ENCODE data around the gene KNG1.
A peak's percentile ranks its signal among the peaks of the same experiment; 100 is the strongest.
"Not testable (repeated sequence)": the region's sequence is repeated elsewhere in the genome, so short reads cannot be mapped to it uniquely, and the experiment has no call there.

Gene KNG1

DNA sequence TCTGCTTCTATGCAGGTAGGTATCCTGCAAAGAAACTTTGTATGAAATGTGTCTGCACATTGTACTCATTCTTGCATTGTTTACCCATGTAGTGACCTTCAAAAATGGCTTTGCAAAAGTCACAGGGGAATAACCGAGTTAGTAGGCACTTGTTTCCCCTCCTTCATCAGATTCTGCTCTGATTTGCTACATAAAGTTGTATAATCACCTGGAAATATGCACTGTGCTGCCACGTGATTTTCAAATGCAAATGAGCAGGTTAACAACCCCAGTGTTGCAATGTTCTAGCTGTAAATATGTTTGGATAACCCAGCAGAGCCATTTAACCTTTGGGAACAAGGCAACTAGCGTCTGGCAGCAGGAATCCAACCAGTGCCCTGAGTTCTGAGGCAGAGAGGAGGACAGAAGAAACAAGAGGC is at the start of gene KNG1:
KNG1 (plus strand) TSS at position 321 of the 419 bp plus-strand sequence. CDS start 184 bp downstream, outside the sequence.
- DNase-seq, result no peak

DNA sequence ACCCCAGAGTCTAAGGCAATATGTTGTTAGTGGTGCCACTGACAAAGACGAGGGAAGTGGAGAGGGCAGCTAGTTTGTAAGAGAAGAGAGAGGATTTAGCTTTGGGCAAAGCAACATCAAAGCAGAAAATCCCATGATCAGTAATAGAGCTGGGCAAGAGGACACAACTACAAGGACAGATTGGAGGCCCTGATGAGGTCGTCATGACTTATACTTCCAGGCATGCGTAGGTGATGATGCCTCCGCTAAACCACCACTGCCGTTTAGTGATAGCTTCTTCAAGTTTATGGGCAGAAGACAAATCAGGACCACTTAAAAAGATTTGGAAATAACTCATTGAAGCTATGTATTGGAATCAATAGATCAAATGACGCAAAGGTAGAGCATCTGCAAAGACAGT is 48.7 kb upstream of the KNG1 start:
- DNase-seq, result peak in 1 of 3 donors; percentile 25

DNA sequence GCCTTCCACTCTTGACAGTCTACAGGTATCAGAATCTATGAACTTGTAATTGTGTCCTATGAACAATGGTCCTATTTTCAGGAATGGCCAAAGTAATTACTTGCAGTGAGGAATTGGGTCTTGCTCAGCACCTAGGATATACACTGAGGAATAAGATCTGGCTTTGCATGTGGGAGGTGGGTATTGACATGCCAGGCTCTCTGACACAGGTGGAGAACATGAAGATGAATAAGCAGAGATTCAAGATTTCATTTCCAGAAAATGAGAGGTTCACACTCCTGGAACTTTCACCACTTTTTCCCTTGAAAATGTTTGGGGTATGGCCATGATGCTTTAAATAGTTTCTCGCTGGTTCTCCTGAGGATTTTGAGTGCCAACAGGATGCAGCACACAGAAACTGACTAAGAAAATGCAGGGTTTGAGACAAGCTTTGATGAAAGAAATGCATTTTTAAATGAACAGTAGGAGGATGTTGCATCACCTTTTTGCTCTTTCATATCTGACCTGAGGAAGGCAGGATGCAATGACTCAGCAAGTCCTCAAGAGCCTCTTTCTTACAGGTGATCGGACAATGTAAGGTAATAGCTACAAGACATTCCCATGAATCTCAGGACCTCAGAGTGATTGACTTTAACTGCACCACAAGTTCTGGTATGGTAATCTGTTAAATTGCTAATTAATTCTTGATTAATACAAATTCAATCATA is 47.6 kb upstream of the KNG1 start:
- no peak for DNase-seq

GRCh38 chr3:186670155-186670554 is 47.0 kb upstream of the KNG1 start:
- DNase-seq, result peak; percentile 36 to 45 (median 43)

DNA sequence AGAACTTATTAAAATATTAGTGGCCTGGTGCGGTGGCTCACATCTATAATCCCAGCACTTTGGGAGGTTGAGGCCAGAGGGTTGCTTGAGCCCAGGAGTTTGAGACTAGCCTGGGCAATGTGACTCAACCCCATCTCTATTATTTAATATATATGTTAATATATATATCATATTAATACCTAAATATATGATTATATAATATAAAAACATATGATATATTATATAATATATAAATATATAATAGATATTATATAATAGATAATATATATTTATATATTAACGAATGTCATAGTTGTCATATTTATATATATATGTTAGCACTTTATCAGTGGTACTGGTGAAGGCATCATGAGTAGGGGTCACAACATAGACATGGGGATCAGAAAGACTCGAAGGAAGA is 46.1 kb upstream of the KNG1 start:
- no peak for DNase-seq

DNA sequence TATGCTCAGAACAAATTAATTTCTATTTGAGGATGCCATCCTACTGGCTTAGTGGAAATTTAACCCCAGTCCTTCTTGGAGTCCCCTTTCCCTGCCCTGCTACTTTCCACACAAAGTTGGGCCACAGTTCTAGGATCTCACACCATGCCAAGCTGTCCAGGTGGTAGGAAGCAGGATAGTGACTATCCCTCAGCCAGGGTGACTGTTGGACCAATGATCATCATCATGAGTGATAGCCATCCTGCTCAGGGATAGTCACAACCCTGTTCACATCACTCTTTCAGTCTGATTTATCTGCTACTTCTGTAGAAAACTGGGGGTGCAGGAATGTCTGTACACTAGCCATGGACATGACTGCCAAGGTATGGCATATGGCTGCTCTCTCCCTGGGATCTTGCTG is 38.6 kb upstream of the KNG1 start:
- DNase-seq, result no peak

DNA sequence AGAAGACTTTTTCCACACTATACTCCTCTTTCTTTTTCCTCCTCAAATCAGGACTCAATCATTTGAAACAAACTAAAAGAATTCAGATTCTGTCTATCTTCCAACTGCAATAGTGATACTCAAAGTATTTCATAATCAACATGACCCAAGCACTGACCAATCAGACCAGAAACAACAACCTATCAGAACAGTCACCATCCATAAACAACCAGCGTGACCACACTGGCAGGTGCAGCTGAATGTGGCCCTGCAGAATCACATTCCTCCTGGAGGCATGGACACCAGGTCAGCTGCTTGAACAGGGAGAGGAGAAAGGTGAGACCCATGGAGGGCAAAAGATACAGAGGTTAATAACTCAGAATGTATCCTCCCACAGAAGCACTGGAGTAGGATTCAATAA is 38.0 kb upstream of the KNG1 start:
- DNase-seq, result no peak

GRCh38 chr3:186680869-186681268 is 36.3 kb upstream of the KNG1 start:
- DNase-seq, result no peak

DNA sequence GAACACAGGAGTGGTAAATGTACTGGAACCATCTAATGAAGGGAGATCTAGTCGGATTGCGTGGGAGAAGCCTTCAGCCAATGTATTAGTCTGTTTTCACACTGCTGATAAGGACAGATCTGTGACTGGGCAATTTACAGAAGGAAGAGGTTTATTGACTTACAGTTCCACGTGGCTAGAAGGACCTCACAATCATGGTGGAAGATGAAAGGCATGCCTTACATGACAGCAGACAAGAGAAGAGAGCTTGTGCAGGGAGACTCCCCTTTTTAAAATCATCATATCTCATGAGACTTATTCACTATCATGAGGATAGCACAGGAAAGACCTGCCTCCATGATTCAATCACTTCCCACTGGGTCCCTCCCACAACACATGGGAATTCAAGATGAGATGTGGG is 34.3 kb upstream of the KNG1 start:
- peak; percentile 40 to 56 (median 54) for DNase-seq

DNA sequence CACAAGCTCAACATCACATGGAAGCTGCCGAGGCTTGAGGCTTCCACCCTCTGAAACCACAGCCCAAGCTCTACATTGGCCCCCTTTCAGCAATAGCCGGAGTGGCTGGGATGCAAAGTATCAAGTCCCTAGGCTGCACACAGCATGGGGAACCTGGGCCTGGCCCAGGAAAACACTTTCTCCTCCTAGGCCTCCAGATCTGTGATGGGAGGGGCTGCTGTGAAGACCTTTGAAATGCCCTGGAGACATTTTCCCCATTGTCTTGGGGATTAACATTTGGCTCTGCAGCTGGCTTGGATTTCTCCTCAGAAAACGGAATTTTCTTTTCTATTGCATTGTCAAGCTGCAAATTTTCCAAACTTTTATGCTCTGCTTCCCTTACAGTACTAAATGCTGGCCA is 33.2 kb upstream of the KNG1 start:
- DNase-seq, result no peak

- DNase-seq, result not testable (repeated sequence)
Observed at GRCh38 chr3:186686475-186686874, 30.7 kb upstream of the KNG1 start.

- no peak for DNase-seq
Observed at GRCh38 chr3:186687120-186687651, 30.0 kb upstream of the KNG1 start.

DNA sequence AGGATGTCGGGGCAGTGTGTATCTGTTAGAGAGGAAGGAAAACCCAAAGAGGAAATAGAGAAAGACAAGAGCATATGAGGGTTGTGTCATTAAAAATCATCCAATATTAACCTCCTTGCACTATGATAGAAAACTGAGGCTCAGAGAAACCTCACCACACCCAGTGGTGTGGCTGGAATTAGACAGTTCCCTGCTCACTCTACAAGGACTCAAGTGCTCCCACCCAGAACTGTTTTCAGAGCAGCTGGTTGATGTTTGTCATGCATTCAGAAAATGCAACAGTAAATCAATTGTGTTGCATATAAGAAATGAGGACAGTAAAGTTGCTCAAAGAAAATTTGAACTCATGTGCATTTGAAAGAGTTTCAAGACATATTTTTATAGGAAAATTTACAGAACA is 26.9 kb upstream of the KNG1 start:
- not testable (repeated sequence) for DNase-seq

GRCh38 chr3:186691676-186692075 is 25.5 kb upstream of the KNG1 start:
- DNase-seq, result no peak

GRCh38 chr3:186693843-186694242 is 23.3 kb upstream of the KNG1 start:
- DNase-seq, result no peak

GRCh38 chr3:186694288-186695032 is 22.7 kb upstream of the KNG1 start:
- DNase-seq, result no peak

GRCh38 chr3:186696522-186696921 is 20.6 kb upstream of the KNG1 start:
- no peak for DNase-seq

DNA sequence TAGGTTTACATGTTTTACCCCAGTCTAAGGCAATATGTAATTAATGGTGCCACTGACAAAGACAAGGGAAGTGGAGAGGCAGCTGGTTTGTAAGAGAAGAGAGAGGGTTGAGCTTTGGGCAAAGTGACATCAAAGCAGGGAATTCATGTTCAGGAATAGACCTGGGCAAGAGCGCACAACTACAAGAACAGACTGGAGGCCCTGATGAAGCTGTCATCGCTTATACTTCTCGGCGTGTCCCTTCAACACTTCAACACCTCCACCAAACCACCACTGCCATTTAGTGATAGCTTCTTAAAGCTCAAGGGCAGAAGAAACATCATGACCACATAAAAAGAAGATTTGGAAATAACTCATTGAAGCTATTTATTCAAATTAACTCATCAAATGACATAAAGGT is 19.6 kb upstream of the KNG1 start:
- no peak for DNase-seq

DNA sequence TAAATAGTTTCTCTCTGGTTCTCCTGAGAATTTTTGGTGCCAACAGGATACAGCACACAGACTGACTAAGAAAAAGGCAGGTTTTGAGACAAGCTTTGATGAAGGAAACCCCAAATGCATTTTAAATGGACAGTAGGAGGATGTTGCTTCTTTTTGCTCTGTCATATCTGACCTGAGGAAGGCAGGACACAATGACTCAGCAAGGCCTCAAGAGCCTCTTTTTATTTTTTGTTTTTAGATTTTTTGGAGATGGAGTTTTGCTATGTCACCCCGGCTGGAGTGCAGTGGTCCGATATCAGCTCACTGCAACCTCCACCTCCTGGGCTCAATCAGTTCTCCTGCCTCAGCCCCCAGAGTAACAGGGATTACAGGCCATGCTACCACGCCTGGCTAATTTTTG is 16.9 kb upstream of the KNG1 start:
- DNase-seq, result no peak

DNA sequence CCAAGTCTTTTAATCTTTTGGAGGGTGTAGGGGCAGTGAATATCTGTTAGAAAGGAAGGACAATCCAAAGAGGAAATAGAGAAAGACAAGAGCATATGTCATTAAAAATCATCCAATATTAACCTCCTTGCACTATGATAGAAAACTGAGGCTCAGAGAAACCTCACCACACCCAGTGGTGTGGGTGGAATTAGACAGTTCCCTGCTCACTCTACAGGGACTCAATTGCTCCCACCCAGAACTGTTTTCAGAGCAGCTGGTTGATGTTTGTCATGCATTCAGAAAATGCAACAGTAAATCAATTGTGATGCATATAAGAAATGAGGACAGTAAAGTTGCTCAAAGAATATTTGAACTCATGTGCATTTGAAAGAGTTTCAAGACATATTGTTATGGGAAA is 14.7 kb upstream of the KNG1 start:
- not testable (repeated sequence) for DNase-seq

GRCh38 chr3:186705882-186706780 is 11.0 kb upstream of the KNG1 start:
- DNase-seq, result no peak

DNA sequence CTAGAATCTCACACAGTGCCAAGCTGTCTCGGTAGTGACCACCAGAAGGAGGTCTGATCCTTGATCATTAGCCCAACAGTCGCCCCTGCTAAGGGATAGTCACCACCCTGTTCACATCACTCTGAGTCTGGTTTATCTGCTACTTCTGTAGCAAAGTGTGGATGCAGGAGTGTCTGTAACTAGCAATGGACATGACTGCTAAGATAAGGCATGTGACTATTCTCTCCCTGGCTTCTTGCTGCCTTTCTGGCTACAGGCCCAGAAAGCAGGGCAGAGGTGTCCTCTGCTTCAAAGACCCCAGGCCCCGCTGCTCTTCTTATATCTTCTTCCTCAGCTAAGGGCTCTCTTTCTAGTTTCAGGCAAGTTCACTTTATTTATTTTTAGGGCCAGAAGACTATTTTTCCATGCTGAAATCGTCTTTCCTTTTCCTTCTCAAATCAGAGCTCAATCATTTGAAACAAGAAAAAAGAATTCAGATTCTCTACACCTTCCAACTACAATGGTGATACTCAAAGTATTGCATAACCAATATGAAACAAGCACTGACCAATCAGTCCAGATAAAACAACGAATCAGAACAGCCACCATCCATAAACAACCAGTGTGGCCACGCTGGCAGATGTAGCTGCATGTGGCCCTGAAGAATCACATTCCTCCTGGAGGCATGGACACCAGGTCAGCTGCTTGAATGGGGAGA is 8.0 kb upstream of the KNG1 start:
- no peak for DNase-seq

All from suppressor macrophage treated with lipopolysaccharide for 1 hour (primary cell).